ENCODE data around the gene LRRC4C. TPM values are rescaled to one million over a fixed set of nuclear protein-coding genes. Genes with fewer than 3 reads are reported as not detected.

Gene LRRC4C
- polyA plus RNA-seq, 1 of the 3 experiments (the other 2 are of a cell fraction), result 0.16 TPM

GRCh38 chr11:41119484-41119883 is 340.0 kb downstream of the LRRC4C start:
- no peak for TF ChIP-seq JUND (IDR thresholded peaks at IDR 0.05)
- TF ChIP-seq RCOR1 (IDR thresholded peaks at IDR 0.05; ENCODE audit: low read length), result no peak
- no peak for TF ChIP-seq ELF1 (IDR thresholded peaks at IDR 0.05)
- no peak for TF ChIP-seq FOSL2 (IDR thresholded peaks at IDR 0.05; ENCODE audit: borderline replicate concordance, low read depth)
- no peak for TF ChIP-seq RFX5 (IDR thresholded peaks at IDR 0.05; ENCODE audit: low read length)
- no peak for TF ChIP-seq IRF3 (IDR thresholded peaks at IDR 0.05; ENCODE audit: low read depth, low read length)
- Histone ChIP-seq H3F3A (replicated peaks; ENCODE audit: insufficient read depth) (no peaks in the 10 kb centered on the region), H3K9ac (no peak overlapping the region), H3K9me3 (no peaks in the 10 kb centered on the region), H4K20me1 (ENCODE audit: insufficient read depth) (no peaks in the 10 kb centered on the region), H2AFZ (ENCODE audit: low read depth) (no peak overlapping the region), H3K36me3 (replicated peaks in 1 of 2; ENCODE audit: control insufficient read depth in 1 of 2, insufficient read depth in 2 of 2, low read length in 1 of 2) (no peaks in the 10 kb centered on the region), H3K9me2 (no peaks in the 10 kb centered on the region), H3K27ac (ENCODE audit: low read depth in 2 of 2, low read length in 1 of 2) (no peak overlapping the region), H3K27me3 (ENCODE audit: insufficient read depth) (no peaks in the 10 kb centered on the region), H3K79me2 (ENCODE audit: insufficient read depth) (no peaks in the 10 kb centered on the region), H3K4me1 (ENCODE audit: control insufficient read depth in 1 of 2, insufficient read depth in 2 of 2, low read depth in 1 of 2, low read length in 1 of 2) (no peaks in the 10 kb centered on the region), H3K4me2 (no peak overlapping the region), H3K4me3 (ENCODE audit: low read depth in 2 of 2, low read length in 1 of 2) (no peak overlapping the region)
- ChIA-PET POLR2A (no interaction called here), CTCF (no interaction called here)
- DNase-seq, result no peak
- WGBS (ENCODE audit: low lambda C conversion rate), result 3% methylated on average over 2 of the region's 2 CpGs

- ChIA-PET CTCF (no interaction called here), POLR2A (no interaction called here)
- no peaks in the 10 kb centered on the region for H4K20me1 ChIP-seq (ENCODE audit: insufficient read depth)
- H3K79me2 ChIP-seq (ENCODE audit: insufficient read depth), result no peaks in the 10 kb centered on the region
- DNase-seq, result no peak
- no peaks in the 10 kb centered on the region for H3K27me3 ChIP-seq (ENCODE audit: insufficient read depth)
- no peaks in the 10 kb centered on the region for H3K4me1 ChIP-seq (ENCODE audit: control insufficient read depth in 1 of 2, insufficient read depth in 2 of 2, low read depth in 1 of 2, low read length in 1 of 2)
- H2AFZ ChIP-seq (ENCODE audit: low read depth), result no peak overlapping the region
- WGBS (ENCODE audit: low lambda C conversion rate), result 9% methylated on average over 2 of the region's 2 CpGs
- H3K27ac ChIP-seq (ENCODE audit: low read depth in 2 of 2, low read length in 1 of 2), result no peak overlapping the region
- no peak overlapping the region for H3K4me2 ChIP-seq
- H3K9me2 ChIP-seq, result no peaks in the 10 kb centered on the region
- H3K4me3 ChIP-seq (ENCODE audit: low read depth in 2 of 2, low read length in 1 of 2), result no peak overlapping the region
- TF ChIP-seq MAX (IDR thresholded peaks at IDR 0.05; ENCODE audit: low read depth), result no peak
- no peak for TF ChIP-seq RCOR1 (IDR thresholded peaks at IDR 0.05; ENCODE audit: low read length)
- no peak for TF ChIP-seq FOXJ3 (CRISPR knock-in tag; IDR thresholded peaks at IDR 0.05)
- TF ChIP-seq JUND (IDR thresholded peaks at IDR 0.05), result no peak
- TF ChIP-seq USF2 (IDR thresholded peaks at IDR 0.05; ENCODE audit: borderline replicate concordance, low read depth, low read length), result no peak
- no peak for TF ChIP-seq SMC3 (IDR thresholded peaks at IDR 0.05; ENCODE audit: low read depth, low read length)
- TF ChIP-seq REST (IDR thresholded peaks at IDR 0.05; ENCODE audit: low read depth, low read length), result no peak
- TF ChIP-seq CHD2 (IDR thresholded peaks at IDR 0.05; ENCODE audit: low read length, partially characterized antibody), result no peak
- TF ChIP-seq ELF1 (IDR thresholded peaks at IDR 0.05), result no peak
- TF ChIP-seq FOXM1 (IDR thresholded peaks at IDR 0.05; ENCODE audit: low read depth), result no peak
- no peak for TF ChIP-seq POLR2AphosphoS5 (IDR thresholded peaks at IDR 0.05; ENCODE audit: low read depth, low read length)
- no peak overlapping the region for H3K9ac ChIP-seq
- no peaks in the 10 kb centered on the region for H3K36me3 ChIP-seq (replicated peaks in 1 of 2; ENCODE audit: control insufficient read depth in 1 of 2, insufficient read depth in 2 of 2, low read length in 1 of 2)
- H3F3A ChIP-seq (replicated peaks; ENCODE audit: insufficient read depth), result no peaks in the 10 kb centered on the region
- no peaks in the 10 kb centered on the region for H3K9me3 ChIP-seq
Measured at GRCh38 chr11:41118521-41118920, 340.9 kb downstream of the LRRC4C start.

Data from SK-N-SH (cell line).